AG10803 (cell line): Measurements from ENCODE around the gene CDH4.

Experiments used
- DNase-seq: peaks from one replicate; pipeline ENCODE4 v3.0.0; 2010; ENCODE audit warnings: low read depth
- H3K4me3 ChIP-seq: 2 replicates; pipeline ENCODE4 v1.5.1; 2011; ENCODE audit warnings: mild to moderate bottlenecking, low read length, control low read depth
- TF ChIP-seq, protein P1 (sequence below): conservative IDR thresholded peaks from 2 replicates; pipeline ENCODE4 v1.5.1; 2011; ENCODE audit warnings: mild to moderate bottlenecking, low read length, control low read depth, inconsistent platforms

CDH4 gene

DNA sequence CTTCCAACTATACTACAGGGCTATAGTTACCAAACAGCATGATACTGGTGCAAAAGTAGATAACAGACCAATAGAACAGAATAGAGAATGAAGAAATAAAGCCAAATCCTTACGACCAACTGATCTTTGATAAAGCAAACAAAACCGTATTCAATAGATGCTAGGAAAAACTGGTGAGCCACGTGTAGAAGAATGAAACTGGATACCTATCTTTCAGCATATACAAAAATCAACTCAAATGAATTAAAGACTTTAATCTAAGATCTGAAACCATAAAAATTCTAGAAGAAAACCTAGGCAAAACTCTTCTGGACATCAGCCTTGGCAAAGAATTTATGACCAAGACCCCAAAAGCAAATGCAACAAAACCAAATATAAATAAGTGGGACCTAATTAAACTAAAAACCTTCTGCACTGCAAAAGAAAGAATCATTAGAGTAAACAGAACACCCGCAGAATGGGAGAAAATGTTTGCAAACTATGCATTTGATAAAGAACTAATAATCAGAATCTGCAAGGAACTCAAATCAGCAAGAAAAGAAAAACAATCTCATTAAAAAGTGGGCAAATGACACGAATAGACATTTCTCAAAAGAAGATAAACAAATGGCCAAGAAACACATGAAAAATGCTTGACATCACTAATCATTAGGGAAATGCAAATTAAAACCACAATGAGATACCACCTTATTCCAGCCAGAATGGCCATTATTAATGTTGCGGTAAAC, 703.8 kb downstream of the CDH4 start:
- no peak overlapping the region for H3K4me3 ChIP-seq
- TF ChIP-seq, protein P1, sequence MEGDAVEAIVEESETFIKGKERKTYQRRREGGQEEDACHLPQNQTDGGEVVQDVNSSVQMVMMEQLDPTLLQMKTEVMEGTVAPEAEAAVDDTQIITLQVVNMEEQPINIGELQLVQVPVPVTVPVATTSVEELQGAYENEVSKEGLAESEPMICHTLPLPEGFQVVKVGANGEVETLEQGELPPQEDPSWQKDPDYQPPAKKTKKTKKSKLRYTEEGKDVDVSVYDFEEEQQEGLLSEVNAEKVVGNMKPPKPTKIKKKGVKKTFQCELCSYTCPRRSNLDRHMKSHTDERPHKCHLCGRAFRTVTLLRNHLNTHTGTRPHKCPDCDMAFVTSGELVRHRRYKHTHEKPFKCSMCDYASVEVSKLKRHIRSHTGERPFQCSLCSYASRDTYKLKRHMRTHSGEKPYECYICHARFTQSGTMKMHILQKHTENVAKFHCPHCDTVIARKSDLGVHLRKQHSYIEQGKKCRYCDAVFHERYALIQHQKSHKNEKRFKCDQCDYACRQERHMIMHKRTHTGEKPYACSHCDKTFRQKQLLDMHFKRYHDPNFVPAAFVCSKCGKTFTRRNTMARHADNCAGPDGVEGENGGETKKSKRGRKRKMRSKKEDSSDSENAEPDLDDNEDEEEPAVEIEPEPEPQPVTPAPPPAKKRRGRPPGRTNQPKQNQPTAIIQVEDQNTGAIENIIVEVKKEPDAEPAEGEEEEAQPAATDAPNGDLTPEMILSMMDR, result no peak
- DNase-seq, result no peak

DNA sequence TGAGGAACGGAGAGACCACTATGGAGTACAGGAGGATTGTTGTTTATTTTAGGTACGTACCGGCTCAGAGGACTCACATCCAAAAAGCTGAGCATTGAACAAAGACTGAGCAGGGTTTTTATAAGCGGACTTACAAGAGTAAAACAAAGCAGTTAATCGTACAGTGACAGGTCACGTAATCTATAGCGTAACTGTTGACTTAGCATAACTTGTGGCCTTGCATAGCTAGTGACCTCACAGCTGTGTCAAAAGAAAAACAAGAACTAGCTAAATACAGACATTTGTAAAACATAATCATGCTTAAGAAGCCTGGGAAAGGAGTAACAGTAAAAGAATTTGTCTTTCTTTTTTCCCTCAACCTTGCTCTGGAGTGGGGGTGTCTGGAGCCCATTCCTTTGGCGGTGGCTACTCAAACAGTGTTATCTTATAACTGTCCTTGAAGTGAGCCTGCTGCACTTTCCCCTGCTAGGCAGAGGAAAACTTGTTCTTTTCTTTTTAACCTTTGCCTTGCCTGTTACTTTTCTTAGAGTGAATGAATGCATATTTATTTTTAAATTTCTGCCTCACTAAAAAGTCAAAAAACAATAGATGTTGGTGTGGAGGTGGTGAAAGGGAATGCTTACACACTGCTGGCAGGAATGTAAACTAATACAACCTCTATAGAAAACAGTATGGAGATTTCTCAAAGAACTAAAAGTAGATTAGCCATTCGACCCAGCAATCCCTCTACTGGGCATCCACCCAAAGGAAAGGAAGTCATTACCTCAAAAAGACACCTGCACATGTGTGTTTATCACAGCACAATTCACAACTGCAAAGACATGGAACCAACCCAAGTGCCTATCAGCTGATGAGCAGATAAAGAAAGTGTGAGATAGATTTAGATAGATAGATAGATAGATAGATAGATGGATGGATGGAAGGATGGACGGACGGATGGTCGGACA, 704.6 kb downstream of the CDH4 start:
- H3K4me3 ChIP-seq, result no peak overlapping the region
- no peak for DNase-seq
- TF ChIP-seq, protein P1, result no peak

DNA sequence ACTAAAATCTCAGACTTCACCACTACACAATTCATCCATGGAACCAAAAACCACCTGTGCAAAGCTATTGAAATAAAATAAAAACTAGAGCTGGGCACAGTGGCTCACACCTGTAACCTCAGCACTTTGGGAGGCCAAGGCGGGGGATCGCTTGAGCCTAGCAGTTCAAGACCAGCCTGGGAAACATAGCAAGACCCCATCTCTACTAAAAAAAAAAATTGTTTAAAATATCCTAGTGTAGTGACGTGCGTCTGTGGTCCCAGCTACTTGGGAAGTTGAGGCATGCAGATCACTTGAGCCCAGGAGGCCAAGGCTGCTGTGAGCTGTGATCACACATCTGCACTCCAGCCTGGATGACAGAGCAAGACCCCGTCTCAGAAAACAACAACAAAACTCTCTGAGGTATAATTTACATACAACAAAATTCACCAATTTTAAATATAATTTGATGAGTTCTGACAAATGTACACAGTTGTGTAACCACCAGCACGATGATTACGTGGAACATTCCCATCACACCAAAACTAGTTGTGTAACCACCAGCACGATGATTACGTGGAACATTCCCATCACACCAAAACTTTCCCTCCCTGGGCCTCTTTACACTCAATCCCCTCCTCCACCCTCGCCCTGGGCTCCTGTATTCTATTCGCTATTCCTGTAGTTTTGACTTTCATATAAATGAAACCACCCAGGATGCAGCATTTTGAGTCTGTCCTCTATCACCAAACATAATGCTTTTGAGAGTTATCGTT, 706.1 kb downstream of the CDH4 start:
- H3K4me3 ChIP-seq, result no peak overlapping the region
- DNase-seq, result no peak
- TF ChIP-seq, protein P1, result no peak

DNA sequence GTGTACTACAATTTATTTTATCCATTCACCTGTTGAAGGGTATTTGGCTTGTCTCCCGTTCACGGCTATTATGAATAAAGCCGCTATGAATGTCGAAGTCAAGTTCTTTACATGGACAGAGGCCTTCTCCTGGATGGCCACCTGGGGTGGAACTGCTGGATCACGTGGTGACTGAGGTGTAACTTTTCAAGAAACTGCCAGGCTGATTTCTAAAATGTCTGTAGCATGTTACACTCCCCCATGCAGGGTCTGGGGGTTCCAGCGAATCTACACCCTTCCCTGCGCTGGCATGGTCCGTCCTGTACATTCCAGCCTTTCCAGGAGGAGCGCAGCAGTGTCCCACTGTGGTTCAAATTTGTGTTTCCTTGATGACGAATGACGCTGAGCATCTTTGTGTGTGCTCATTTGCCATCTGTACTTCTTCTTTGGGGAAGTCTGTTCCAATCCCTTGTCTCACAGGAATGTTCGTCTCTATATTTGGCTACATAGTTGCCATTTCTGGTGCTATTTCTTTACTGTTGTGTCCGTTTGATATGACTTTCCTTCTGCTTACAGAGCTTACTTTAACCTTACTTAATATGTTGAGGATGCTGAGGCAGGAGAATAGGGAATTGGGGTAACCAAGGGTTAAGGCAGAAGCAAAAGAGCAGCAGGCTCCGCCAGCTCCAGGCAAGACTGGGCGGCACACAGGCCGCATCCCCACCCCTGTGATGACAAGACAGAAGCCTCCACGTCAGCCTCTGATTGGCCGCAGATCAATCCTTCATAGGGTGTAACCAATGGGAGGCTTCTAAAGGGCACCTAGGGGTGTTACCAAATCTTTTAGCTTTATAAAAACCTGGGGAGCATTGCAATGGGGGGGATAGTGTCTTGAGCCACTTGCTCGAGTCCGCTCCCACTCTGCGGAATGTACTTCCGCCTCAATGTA, 707.0 kb downstream of the CDH4 start:
- TF ChIP-seq, protein P1, result no peak
- no peak for DNase-seq
- H3K4me3 ChIP-seq, result no peak overlapping the region

DNA sequence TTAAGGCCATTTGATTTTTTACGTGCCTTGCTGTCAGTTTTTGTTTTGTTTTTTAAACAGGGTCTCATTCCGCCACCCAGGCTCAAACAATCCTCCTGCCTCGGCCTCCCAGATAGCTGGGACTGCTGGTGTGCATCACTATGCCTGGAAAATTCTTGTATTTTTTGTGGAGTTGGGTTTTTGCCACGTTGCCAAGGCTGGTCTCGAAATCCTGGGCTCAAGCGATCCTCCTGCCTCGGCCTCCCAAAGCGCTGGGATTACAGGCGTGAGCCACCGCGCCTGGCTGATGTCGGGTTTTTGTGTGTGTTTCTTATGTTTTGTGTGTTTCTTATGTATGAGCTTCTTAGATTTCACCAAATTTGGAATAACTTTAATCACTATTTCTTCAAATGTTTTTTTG, 708.8 kb downstream of the CDH4 start:
- DNase-seq, result no peak
- TF ChIP-seq, protein P1, result no peak
- no peak overlapping the region for H3K4me3 ChIP-seq

DNA sequence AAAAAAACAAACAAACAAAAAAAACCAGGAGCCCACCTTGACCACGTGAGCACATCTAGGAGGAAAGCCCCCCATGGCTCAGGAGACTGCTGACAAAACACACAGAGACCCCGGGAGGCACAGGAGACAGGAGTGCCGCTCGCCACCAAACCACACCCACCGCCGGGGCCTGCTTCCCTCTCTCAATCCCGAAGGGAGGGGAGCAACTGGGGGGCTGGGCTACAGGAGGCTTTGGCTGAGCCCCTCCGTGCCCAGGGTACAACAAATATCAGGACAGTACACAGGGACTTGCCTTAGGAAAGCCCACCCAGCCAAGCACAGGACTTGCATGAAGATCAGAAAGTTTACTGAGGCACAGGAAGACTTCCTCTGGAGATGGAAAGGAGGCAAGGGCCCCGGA, 711.1 kb downstream of the CDH4 start:
- DNase-seq, result no peak
- TF ChIP-seq, protein P1, result no peak
- H3K4me3 ChIP-seq, result no peak overlapping the region
